Stimulated activated naive CD4-positive, alpha-beta T cell treated with Interleukin-2 at 50 U/mL for 16 hours (primary cell): ENCODE measurements around the gene ENGASE.
"Not testable (repeated sequence)": the region's sequence is repeated elsewhere in the genome, so short reads cannot be mapped to it uniquely, and the experiment has no call there.

Experiments
- DNase-seq: peaks from one replicate; lab custom pipeline; 2025; lab: John Stamatoyannopoulos, UW

ENGASE gene

DNA sequence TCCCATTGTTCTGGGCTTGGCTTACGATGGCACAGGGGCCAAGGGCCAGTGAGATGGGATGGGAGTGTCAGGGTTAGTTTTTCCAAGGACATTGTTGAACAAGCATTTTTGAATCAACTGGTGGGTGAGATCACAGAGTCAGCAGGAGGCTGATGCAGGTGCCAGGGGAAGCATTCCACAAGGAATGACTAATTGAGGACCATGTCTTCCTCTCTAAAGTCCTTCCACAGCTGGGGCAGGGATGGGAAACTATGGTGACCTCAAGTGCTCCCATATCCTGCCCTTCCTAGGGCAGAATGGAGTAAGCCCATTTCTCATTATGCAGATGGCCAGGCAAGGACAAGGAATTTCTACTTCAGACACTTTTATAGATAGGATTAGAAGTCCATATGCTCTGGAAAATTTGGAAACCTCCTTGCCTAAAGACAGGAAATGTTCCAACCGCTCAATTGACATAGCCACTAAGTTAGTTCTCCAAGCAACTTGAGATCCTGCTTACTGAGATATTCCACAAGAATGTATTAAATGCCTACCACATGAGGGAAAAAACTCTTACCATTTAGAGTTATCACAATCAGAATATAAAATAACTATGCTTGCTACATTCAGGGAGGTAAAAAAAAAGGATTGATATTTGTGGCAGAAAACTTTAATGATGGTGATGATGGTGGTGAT, 21.2 kb upstream of the ENGASE start:
- DNase-seq = no peak

DNA sequence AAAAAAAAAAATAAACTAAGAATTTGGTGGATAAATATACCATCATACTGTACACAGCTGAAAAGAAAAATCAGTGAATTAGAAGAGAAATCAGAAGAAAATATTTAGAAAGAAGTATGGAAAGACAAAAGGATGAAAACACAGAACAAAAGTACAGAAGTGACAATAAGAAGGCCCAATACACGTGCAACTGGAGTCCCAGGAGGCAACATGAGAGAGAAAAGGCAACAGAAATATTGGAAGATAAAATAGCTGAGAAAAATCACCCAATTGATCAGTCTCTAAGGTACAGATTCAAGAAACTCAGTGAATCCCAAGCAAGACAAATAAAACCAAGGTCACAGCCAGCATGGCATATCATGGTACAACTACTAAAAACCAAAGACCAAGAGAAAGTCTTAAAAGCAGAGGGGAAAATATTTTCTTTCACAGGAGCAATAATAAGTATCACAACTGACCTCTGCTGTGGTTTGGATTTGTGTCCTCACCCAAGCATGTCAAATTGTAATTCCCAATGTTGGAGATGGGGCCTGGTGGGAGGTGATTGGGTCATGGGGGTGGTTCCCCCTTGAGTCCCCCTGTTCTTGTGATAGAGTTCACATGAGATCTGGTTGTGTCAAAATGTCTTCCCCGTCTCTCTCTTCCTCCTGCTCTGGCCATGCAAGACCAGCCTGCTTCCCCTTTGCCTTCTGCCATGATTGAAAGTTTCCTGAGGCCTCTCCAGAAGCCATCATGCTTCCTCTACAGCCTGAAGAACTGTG, 20.2 kb upstream of the ENGASE start:
- no peak for DNase-seq

DNA sequence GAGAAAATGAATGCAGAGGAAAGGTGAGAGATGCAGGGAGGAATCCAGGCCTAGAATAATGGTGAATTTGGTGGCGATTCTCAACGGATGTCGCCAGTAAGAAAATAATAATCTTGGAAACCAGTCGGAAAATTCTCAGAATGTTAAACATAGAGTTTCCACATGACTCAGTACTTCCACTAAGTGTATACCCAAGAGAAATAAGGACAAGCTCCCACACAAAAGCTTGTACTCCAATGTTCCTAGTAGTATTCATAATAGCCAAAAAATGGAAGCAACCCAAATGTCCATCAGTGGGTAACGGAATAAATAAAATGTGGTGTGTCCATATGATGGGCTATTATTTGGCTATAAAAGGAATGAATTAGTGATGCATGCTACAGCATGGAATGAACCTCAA, 19.4 kb upstream of the ENGASE start:
- DNase-seq = no peak

DNA sequence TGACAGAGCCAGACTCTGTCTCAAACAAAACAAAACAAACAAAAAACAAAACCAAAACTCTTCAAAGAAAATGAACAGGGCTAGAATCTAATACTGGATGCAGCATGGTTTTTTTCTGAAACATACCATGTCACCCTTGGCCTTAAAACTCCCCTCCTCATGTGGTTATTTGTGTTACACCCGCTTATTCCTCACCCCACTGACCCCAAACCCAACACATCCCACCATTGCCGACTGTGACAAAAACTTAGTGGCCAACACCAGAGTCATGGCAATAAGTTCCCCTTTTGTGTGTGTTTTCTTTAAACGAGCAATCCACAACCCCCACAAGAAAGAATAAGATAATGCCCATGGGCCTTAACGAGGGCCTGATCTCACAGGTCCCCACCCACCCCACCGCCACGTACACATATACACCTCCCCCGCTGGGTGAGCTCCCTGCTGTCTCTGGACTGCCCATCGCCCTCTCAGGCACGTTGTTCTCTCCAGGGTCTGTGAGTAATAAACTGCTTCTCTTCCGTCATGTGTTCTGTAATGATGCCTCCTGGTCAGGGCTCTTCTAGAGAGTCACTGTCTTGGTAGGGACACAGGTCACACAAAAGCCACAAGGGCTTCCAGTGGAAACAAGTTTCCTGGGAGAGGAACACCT, 16.8 kb upstream of the ENGASE start:
- no peak for DNase-seq

DNA sequence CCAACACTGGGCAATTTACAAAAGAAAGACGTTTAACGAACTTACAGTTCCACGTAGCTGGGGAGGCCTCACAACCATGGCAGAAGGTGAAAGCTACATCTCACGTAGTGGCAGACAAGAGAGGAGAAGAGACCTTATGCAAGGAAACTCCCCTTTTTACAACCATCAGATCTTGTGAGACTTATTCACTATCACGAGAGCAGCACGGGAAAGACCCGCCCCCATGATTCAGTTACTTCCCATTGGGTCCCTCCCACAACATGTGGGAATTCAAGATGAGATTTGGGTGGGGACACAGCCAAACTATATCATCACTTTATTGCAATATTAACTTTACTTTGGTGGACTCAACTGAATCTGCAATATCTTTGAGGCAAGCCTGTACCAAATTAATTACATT, 11.9 kb upstream of the ENGASE start:
- DNase-seq = no peak

DNA sequence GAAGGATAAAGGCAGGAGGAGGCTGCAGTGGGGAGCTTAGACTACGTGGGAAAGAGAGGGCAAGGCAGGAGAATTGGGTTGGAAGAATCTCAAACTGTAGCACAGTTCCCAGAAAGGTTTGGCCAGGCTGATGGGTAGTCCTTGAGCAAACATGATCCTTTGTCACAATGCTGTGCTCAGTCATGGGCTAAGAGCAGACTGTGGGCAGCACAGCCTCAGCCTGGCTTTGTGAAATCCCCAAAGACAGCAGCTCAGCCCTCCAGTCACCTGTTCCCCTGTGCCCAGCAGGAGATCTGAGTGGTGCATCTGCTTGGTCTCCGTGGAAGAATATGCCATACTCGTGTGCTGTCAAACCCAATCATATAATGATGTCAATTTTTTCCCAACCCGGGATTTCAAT, 10.6 kb upstream of the ENGASE start:
- DNase-seq = no peak

DNA sequence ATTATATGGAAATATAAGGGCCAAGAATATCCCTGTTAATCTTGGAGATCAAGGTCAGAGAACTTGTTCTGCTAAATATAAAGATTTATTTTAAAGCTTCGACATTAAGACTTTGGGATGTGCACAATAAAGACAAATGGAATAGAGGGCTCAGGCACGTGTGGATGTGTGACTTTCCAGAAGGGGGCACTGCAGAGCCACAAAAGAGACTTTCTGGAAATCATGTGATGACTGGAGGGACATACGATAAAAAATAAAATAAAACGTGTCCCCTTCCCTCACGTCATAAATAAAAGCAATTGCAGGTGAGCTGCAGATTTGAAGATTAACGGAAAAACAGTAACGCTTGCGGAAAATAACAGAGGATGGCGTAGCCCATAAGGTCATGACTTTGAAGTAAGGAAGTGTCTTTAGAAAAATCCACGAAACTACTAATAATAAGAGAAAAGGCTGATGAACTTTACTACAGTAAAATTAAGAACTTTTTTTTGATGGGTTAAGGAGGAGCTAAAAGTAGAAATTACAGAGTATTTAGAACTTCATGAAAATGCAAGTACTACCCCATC, 9.4 kb upstream of the ENGASE start:
- peak; percentile 42 for DNase-seq

DNA sequence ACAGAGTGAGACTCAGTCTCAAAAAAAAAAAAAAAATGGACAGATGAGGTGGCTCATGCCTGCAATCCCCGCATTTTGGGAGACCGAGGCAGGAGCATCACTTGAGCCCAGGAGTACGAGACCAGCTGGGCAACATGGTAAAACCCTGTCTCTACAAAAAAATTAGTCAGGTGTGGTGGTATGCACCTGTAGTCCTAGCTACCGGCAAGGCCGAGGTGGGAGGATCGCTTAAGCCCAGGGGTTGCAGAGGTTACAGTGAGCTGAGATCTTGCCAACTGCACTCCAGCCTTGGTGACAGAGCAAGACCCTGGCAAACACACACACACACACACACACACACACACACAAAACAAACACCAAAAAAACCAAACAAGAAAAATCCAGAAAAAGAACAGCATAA, 7.7 kb upstream of the ENGASE start:
- DNase-seq = no peak

DNA sequence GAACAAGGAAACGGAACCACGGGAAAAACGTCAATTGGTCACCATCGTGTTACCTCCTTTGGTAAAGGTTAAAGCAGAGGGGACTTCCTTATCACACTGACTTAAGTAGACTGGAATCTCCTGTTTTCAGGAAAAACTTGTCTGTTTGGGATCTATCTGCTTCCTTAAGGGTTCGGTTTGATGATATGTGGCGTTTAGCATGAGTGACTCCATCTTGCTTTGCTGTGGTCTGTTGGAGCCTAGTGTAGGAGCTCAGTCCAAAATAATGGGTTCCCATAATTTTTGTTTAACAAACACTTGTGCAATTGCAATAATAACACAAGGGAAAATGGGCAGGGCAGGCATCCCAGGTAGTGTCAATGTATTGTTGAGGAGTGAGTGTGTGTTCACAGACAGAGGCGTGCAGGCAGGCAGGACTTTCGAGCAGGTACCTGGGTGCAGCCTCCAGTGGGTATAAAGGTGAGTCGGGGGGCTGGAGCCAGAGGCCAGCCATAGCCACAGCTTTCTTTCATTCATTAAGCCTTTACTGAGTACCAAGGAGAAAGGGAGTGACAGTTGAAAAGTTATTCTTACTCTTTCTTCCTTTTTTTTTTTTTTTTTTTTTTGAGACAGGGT, 4.3 kb upstream of the ENGASE start:
- no peak for DNase-seq

DNA sequence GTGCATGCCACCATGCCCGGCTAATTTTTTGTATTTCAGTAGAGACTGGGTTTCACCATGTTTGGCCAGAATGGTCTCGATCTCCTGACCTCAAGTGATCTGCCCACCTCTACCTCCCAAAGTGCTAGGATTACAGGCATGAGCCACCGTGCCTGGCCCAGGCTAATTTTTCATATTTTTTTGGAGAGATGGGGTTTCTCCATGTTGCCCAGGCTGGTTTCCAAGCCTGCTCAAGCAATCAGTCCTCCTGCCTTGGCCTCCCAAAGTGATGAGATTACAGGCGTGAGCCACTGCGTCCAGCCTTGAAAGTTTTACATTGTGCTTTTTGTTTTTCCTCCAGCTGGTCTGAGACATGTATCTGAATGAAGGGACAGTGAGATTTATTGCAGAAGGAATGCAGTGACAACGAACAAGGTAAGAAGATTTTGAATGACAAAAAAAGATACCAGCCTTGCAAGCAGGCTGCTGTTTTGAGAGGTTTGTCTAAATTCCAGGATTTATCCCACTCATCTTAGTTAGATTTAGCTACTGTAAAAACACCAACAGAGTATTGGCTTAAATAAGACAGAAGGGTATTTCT, 3.4 kb upstream of the ENGASE start:
- no peak for DNase-seq

DNA sequence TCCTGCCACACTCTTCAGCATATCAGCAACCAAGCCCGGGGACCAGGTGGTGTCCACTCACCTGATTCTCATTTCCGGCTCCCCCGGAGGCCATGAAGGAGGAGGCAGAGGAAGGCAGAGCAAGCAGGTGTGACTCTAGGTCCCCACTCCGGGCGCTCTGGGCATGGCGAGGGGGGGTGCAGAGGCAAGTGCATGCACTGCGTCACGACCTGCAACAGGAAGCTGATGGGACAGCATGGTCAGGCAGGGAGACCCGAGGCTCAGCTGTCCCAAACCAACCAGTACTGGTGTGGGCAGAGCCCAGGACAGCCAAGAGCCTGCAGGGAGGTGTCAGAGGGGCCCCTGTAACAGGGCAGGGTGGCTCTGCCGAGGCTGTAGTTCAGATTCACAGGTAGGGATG, 2.1 kb upstream of the ENGASE start:
- no peak for DNase-seq

DNA sequence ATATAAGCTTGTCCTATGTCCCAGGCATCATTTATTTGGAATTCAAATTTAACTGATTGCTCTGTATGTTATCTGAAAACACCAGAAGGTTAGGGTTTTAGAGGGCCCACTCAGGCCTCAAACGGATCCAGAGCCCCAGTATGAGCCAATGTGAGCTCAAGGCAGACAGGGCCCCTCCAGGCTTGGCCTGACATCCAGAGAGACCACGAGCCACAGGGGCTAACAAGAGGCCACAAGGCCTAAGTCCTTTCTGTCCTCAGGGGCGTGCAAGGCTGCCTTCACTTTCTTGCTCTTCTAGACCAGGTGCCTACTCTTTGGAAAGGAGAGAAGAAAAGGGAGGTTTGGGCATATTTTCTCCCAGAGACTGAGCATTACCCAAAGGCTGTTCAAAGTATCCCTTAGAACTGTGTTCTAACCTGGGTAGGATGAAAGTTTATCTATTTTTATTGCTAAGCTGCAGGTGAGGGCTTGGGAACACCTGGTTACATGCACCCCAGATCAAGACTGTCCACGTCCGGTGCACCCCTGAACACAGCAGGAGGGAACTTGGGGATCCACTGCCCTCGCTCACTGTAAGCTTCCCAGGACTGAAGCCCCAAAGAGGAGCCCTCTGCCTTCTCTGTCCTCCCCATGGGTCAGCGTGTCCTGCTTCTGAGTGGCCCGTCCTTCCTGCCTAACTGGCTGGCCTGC, 1.5 kb upstream of the ENGASE start:
- DNase-seq = no peak

DNA sequence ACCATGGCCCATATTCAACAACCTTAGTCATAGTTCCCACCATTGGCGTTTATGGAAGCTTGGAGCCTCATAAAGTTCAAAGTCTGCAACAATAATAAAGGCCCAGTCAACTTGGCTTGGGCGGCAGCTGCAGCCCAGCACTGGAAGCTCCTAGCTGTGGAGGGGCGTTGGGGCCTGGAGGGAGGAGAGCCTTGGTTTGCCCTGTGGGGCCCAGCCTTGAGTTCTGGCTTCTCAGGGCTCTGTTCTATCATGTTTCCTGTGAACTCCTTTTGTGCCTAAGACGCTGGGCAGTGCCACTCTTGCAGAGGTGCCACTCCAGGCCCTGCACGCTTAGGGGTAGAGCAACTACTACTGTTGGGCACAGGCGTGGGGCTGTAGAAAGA, 927 bp upstream of the ENGASE start:
- no peak for DNase-seq

DNA sequence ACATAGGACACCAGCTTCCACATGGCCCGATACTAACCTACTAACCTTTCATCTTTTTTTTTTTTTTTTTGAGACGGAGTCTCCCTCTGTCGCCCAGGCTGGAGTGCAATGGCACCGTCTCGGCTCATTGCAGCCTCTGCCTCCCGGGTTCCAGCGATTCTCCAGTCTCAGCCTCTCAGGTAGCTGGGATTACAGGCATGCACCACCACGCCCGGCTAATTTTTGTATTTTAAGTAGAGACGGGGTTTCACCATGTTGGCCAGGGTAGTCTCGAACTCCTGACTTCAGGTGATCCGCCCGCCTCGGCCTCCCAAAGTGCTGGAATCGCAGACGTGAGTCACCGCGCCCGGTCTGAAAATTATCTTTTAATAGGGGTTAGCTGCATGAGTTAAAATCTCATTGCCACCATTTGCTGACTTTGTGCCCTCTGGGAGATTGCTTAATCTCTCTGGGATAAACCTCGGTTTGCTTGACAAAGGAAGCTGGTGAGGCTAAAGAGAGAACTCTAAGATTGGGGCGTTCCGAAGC, 439 bp upstream of the ENGASE start:
- DNase-seq = not testable (repeated sequence)

DNA sequence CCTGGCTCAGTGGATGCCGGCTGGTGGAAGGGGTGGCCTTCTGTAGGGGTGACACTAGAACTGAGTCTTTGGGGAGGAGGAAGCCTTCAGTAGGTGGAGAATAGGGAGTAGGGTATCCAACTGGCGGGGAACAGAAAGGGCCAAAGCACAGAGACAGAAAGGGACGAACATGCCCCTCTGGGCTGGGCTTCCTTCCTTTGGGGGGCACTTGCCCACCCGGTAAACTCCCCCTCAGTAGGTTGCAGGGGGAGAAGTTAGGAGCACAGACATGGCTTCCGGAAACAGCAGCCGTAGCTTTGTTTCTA, 774 bp downstream of the ENGASE start:
- no peak for DNase-seq

DNA sequence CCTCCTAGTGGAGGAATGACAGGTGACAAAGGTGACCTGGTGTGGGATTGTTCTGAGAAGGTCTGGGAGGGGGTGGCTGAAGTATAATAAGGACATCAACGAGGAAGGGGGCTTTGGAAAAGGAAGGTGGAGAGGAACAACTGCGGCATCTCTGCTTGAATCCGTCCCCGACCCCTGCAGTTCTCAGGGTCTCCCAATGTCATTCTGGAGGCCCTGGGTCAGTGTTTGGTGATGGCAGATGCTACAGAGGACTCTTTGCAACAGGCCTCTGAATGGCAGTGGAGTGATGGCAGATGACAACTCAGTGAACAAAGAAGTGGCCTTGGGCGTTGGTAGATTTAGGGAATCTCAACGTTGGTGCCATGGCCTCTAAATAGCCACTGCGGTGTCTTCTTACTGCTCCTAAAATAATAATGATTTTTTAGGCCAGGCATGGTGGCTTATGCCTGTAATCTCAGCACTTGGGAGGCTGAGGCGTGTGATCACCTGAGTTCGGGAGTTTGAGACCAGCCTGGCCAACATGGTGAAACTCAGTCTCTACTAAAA, 1.3 kb downstream of the ENGASE start:
- DNase-seq = no peak

DNA sequence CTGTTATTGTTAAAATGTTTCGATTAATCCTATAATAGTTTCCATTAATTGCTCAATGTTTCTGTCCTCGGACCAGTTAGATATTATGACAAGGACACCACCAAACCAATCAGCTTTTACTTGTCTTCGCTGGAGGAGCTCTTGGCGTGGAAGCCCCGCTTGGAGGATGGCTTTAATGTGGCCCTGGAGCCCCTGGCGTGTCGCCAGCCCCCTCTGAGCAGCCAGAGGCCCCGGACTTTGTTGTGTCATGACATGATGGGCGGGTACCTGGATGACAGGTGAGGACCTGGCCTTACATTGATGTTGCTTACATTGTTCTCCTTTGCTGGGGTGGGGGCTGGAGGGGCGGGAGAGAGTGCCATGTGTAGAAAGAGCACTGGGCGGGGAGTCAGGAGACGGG, 3.0 kb downstream of the ENGASE start:
- no peak for DNase-seq

DNA sequence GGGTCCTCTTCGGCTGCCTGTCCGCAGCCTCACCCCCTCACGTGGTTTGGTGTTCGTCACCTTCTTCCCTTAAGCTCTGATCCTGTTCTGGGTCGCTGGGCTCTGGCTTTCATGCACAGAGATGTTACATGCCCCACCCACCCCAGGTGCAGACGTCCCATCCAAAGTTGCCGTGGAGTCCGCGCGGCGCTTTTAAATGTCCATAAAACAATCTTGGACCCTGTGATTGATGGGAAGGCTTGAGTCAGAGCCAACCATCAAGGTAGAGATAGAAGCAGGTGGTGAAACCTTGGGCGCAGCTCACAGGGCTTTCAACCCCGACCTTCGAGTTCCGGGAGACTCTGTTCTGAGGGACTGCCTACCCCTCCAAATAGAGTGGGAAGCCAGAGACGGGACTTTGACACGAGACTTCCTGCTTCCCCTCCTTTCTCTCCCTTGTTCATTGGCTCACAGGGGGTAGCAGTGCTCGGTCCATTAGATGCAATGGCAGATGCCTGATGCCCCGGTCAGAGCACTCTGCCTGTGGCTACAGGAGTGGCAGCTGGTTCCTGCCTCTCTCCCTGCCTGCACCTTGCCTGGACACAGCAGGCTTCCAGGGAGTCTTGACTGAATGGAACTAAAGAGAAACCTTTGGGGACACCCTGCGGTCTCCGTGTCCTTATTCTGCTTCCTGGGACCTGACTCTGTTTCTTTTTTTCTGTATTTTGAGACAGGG, 4.0 kb downstream of the ENGASE start:
- DNase-seq = no peak

DNA sequence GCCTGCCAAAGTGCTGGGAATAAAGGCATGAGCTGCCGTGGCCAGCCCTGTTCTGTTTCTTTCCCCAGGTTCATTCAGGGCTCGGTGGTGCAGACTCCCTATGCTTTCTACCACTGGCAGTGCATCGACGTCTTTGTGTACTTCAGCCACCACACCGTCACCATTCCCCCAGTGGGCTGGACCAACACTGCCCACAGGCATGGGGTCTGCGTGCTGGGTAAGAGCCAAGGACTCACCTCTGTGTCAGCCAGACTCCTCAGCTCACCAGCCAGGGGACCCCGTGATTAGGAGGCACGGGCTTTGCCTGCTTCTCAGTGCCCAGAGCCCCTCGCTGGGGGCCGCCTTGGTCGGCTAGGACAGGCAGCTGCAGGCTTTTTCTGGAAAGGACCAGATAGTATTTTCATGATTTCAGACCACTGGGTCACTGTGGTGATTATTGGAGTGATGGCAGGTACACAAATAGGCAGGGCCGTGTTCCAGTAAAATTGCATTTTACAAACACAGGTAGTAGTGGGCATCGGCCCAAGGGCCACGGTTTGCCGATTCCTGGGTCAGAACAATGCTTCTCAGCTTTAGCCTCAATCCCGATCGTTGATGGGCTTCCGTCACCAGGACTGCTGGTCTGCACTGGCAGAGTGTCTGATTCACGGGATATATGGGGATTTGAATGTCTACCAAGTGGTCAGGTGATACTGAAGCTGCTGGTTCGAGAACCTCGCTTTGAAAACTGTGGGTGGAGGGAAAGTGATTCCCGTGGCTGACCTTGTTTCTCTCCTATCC, 5.0 kb downstream of the ENGASE start:
- DNase-seq = no peak

DNA sequence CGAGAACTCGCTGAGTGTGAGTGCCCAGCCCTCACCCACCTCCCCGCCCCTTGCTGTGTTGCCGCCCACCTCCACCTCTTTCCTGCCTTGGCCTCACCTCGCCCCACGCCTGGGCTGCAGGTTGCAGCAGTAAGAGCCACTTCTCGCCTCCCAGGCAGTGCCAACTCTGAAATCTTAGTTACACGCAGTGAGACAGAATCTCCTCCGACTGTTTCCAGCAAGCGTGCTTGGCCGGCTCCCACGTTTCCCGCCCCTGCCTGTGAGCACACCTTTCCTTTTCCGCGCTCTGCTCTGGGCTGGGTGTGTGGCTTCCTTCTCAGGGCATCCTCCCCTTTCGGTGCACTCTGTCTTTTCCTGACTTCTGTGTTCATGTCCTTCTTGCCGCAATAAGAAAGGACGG, 5.7 kb downstream of the ENGASE start:
- no peak for DNase-seq
